Esophagus squamous epithelium (tissue), 4 donors: ENCODE data around the gene ABCA1.

Experiments
- CTCF ChIP-seq, 6 experiments: fragments of 450-650 bp in 4 of 6; fragments of 200-600 bp in 2 of 6; sonication (generic) in 2 of 6; IDR thresholded peaks; one replicate each; pipeline ENCODE4 v1.5.1; 2016 to 2019; ENCODE audit warnings: antibody characterized with exemption in 6 of 6, mild to moderate bottlenecking in 4 of 6, moderate library complexity in 4 of 6
- POLR2A ChIP-seq, 4 donors: fragments of 450-650 bp; IDR thresholded peaks; one replicate each; pipeline ENCODE4 v1.6.1; 2017; ENCODE audit warnings: antibody characterized with exemption in 4 of 4, mild to moderate bottlenecking in 4 of 4, moderate library complexity in 3 of 4

DNA sequence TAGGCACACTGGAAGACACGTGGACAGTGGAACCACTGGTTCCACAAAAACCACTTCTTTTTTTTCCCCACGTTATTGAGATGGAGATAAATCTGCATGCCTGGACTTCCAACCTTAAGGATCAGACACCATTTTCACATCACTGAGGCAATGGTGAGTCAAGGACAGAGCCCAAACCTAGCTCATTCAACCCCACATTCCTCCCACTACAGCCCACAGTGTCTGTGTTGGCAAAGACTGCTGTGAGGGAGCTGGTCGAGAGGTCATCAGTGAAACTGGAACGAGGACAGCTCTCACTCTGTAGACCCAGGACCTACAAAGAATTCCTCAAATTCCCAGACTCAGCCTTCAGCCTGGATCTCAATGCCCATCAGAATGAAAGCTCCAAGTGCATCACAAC, 74.8 kb downstream of the ABCA1 start:
- TF ChIP-seq CTCF (IDR thresholded peaks at IDR 0.05) (no peak), POLR2A (IDR thresholded peaks at IDR 0.05) (no peak)
